K562 (cell line): ENCODE results near the gene SH2D5. TPM values are rescaled to one million over a fixed set of nuclear protein-coding genes. Genes with fewer than 3 reads are reported as not detected.

Experiments used
- ERF ChIP-seq: fragments of 450-650 bp; formaldehyde crosslinking; IDR thresholded peaks from 2 replicates; pipeline ENCODE4 v1.4.0; 2020; ENCODE audit warnings: mild to moderate bottlenecking, mixed read lengths
- HMGN3 ChIP-seq: IDR thresholded peaks from 2 replicates; pipeline ENCODE4 v1.6.1; 2011; ENCODE audit warnings: borderline replicate concordance, low read depth, mild to moderate bottlenecking, mixed read lengths, low read length; ENCODE audit not compliant: insufficient read length; ENCODE audit errors: extremely low read depth
- MAFG ChIP-seq: fragments of 450-650 bp; conservative IDR thresholded peaks from 2 replicates; pipeline ENCODE4 v1.6.1; 2016; ENCODE audit warnings: missing genetic modification characterization, missing compliant biosample characterization
- MYNN ChIP-seq, 2 experiments: sonication (generic); formaldehyde crosslinking in 1 of 2; IDR thresholded peaks; 2 replicates each; pipeline versions ENCODE4 v1.5.0 to v1.6.1; 2016 to 2020; ENCODE audit warnings: antibody characterized with exemption in 1 of 2, missing genetic modification reagents in 1 of 2
- PHB2 ChIP-seq: fragments of 450-650 bp; IDR thresholded peaks from 2 replicates; pipeline ENCODE4 v1.6.1; 2017; ENCODE audit warnings: low read depth
- PHTF2 ChIP-seq: fragments of 250-450 bp; sonication (Bioruptor Pico); IDR thresholded peaks from 2 replicates; pipeline ENCODE4 v1.5.0; 2021; ENCODE audit warnings: mild to moderate bottlenecking
- POLR2AphosphoS5 ChIP-seq: IDR thresholded peaks from 2 replicates; pipeline ENCODE4 v1.6.1; 2011; ENCODE audit warnings: mild to moderate bottlenecking, low read depth, low read length, moderate library complexity; ENCODE audit not compliant: control insufficient read depth, insufficient read depth
- RBM15 ChIP-seq: fragments of 200-400 bp; formaldehyde crosslinking; IDR thresholded peaks from 2 replicates; pipeline ENCODE4 v1.6.1; 2018; ENCODE audit warnings: mild to moderate bottlenecking, low read length, moderate library complexity; ENCODE audit not compliant: insufficient read depth
- RCOR1 ChIP-seq, 2 experiments: IDR thresholded peaks; 2 replicates each; pipeline ENCODE4 v1.6.1; 2012; ENCODE audit warnings: low read depth in 2 of 2, low read length in 2 of 2, borderline replicate concordance in 1 of 2, improper control_type of control experiment in 1 of 2
- ZBTB7A ChIP-seq: IDR thresholded peaks from 2 replicates; pipeline ENCODE4 v1.6.1; 2011; ENCODE audit warnings: low read depth, mild to moderate bottlenecking, low read length, moderate library complexity, borderline replicate concordance; ENCODE audit not compliant: control insufficient read depth
- ZFX ChIP-seq: sonication (generic); formaldehyde crosslinking; IDR thresholded peaks from 2 replicates; pipeline ENCODE4 v1.8.0; 2022; ENCODE audit warnings: mild to moderate bottlenecking, missing genetic modification reagents, moderate library complexity
- polyA plus RNA-seq, 8 experiments: library from polyadenylated mRNA; depleted of rRNA in 4 of 8; stranded (reverse) in 5 of 8; unstranded in 3 of 8; fragments of >200 nt; fragmentation: Nextera tagmentation in 2 of 8; fragmentation: Illumina TruSeq in 1 of 8; extraction: Ambion mirVana in 2 of 8; extraction: Trizol in 1 of 8; gene quantifications; 2 replicates each; pipeline versions ENCODE4 v1.2.1 to v1.2.3, GENCODE V29; 2011 to 2014; ENCODE audit warnings: inconsistent platforms in 1 of 8, missing spikeins in 1 of 8
- total RNA-seq, 7 experiments: library from RNA; depleted of rRNA in 6 of 7; stranded (reverse); fragments of >200 nt in 6 of 7; fragmentation: Illumina TruSeq in 2 of 7; extraction: Trizol in 2 of 7; gene quantifications; 2 replicates each; pipeline versions ENCODE4 v1.2.1 to v1.2.3, GENCODE V29; 2011 to 2021; ENCODE audit warnings: low replicate concordance in 1 of 7
- TF ChIP-seq, protein P1 (sequence below): fragments of 450-650 bp; IDR thresholded peaks from 2 replicates; pipeline ENCODE4 v1.6.1; 2016; ENCODE audit warnings: mild to moderate bottlenecking, moderate library complexity
- TF ChIP-seq, protein P2 (sequence below): sonication (generic); formaldehyde crosslinking; IDR thresholded peaks from 2 replicates; pipeline ENCODE4 v1.8.0; 2022; ENCODE audit warnings: mild to moderate bottlenecking, missing genetic modification reagents

Gene SH2D5
- total and polyA plus RNA-seq, 9 of the 15 experiments (the other 6 are each of a cell fraction or from before 2014, with no cell fraction given) = 0.06 to 0.11 TPM; not detected in 7

DNA sequence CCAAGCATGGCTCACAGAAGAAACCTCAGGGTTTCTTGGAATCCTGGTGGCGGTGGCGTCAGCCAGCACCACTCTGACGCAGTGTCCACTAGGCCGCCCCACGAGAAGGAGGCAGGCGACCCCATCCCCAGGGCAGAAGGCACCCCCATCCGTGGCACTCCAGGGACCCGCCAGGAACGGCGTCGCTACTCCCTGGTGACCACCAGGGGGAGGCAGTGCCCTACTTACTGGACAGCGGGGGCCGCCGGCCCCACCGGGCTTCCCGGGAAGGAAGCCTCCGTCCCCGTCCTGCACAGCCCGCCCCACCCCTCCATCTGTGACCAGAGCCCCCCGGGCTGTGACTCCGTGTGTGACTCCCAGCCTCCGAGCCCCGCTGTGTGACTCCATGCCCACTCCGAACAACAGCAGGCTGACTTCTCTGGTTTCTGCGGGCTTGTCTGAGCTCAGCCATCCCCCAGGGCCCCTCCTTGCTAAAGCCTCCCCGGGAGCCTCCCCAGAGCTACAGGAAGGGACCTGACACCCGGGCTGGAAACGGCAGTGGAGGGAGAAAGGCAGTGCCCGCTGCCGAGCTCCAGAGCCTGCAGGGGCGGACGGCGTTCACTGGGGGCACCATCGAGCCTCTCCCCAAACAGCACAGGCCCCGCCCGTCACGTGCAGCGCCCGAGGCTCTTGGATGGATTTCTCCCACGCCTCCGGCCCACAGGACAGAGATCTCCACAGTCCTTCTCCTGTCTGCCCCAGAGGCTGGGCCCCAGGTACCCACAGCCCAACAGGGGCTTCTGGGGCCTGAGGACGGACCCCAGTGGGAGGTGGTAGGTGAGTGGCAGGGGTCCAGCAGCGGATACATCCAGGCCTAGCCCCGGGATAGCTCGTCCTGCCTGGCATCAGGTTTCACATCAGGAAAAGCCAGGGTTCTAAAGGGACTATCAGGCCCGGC is 35.8 kb downstream of the SH2D5 start (continued):
- TF ChIP-seq, protein P1, sequence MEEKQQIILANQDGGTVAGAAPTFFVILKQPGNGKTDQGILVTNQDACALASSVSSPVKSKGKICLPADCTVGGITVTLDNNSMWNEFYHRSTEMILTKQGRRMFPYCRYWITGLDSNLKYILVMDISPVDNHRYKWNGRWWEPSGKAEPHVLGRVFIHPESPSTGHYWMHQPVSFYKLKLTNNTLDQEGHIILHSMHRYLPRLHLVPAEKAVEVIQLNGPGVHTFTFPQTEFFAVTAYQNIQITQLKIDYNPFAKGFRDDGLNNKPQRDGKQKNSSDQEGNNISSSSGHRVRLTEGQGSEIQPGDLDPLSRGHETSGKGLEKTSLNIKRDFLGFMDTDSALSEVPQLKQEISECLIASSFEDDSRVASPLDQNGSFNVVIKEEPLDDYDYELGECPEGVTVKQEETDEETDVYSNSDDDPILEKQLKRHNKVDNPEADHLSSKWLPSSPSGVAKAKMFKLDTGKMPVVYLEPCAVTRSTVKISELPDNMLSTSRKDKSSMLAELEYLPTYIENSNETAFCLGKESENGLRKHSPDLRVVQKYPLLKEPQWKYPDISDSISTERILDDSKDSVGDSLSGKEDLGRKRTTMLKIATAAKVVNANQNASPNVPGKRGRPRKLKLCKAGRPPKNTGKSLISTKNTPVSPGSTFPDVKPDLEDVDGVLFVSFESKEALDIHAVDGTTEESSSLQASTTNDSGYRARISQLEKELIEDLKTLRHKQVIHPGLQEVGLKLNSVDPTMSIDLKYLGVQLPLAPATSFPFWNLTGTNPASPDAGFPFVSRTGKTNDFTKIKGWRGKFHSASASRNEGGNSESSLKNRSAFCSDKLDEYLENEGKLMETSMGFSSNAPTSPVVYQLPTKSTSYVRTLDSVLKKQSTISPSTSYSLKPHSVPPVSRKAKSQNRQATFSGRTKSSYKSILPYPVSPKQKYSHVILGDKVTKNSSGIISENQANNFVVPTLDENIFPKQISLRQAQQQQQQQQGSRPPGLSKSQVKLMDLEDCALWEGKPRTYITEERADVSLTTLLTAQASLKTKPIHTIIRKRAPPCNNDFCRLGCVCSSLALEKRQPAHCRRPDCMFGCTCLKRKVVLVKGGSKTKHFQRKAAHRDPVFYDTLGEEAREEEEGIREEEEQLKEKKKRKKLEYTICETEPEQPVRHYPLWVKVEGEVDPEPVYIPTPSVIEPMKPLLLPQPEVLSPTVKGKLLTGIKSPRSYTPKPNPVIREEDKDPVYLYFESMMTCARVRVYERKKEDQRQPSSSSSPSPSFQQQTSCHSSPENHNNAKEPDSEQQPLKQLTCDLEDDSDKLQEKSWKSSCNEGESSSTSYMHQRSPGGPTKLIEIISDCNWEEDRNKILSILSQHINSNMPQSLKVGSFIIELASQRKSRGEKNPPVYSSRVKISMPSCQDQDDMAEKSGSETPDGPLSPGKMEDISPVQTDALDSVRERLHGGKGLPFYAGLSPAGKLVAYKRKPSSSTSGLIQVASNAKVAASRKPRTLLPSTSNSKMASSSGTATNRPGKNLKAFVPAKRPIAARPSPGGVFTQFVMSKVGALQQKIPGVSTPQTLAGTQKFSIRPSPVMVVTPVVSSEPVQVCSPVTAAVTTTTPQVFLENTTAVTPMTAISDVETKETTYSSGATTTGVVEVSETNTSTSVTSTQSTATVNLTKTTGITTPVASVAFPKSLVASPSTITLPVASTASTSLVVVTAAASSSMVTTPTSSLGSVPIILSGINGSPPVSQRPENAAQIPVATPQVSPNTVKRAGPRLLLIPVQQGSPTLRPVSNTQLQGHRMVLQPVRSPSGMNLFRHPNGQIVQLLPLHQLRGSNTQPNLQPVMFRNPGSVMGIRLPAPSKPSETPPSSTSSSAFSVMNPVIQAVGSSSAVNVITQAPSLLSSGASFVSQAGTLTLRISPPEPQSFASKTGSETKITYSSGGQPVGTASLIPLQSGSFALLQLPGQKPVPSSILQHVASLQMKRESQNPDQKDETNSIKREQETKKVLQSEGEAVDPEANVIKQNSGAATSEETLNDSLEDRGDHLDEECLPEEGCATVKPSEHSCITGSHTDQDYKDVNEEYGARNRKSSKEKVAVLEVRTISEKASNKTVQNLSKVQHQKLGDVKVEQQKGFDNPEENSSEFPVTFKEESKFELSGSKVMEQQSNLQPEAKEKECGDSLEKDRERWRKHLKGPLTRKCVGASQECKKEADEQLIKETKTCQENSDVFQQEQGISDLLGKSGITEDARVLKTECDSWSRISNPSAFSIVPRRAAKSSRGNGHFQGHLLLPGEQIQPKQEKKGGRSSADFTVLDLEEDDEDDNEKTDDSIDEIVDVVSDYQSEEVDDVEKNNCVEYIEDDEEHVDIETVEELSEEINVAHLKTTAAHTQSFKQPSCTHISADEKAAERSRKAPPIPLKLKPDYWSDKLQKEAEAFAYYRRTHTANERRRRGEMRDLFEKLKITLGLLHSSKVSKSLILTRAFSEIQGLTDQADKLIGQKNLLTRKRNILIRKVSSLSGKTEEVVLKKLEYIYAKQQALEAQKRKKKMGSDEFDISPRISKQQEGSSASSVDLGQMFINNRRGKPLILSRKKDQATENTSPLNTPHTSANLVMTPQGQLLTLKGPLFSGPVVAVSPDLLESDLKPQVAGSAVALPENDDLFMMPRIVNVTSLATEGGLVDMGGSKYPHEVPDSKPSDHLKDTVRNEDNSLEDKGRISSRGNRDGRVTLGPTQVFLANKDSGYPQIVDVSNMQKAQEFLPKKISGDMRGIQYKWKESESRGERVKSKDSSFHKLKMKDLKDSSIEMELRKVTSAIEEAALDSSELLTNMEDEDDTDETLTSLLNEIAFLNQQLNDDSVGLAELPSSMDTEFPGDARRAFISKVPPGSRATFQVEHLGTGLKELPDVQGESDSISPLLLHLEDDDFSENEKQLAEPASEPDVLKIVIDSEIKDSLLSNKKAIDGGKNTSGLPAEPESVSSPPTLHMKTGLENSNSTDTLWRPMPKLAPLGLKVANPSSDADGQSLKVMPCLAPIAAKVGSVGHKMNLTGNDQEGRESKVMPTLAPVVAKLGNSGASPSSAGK = peak; percentile 83
- TF ChIP-seq RCOR1 (IDR thresholded peaks at IDR 0.05; ENCODE audit: borderline replicate concordance in 1 of 2, low read depth in 2 of 2, low read length in 2 of 2) (peak in 1 of 2 experiments; percentile 87; a peak in 2 of 4 replicates), PHB2 (no peak), ZFX (CRISPR knock-in tag) (peak; percentile 85), HMGN3 (peak; percentile 85), ERF (CRISPR knock-in tag) (peak; percentile 47; the same call in 1 of the 2 replicates), RBM15 (no peak), POLR2AphosphoS5 (no peak), MYNN (IDR thresholded peaks at IDR 0.05) (0 out of 2 replicates have a peak, but pooled peaks have one; percentile 35), MYNN (CRISPR knock-in tag; IDR thresholded peaks at IDR 0.05) (no peak), PHTF2 (no peak), ZBTB7A (peak; percentile 67; the same call in 1 of the 2 replicates), MAFG (tag) (no peak)
- TF ChIP-seq, protein P2, sequence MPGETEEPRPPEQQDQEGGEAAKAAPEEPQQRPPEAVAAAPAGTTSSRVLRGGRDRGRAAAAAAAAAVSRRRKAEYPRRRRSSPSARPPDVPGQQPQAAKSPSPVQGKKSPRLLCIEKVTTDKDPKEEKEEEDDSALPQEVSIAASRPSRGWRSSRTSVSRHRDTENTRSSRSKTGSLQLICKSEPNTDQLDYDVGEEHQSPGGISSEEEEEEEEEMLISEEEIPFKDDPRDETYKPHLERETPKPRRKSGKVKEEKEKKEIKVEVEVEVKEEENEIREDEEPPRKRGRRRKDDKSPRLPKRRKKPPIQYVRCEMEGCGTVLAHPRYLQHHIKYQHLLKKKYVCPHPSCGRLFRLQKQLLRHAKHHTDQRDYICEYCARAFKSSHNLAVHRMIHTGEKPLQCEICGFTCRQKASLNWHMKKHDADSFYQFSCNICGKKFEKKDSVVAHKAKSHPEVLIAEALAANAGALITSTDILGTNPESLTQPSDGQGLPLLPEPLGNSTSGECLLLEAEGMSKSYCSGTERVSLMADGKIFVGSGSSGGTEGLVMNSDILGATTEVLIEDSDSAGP (CRISPR knock-in tag) = no peak
